Measurements from ENCODE around the gene BTBD7.

BTBD7 gene

DNA sequence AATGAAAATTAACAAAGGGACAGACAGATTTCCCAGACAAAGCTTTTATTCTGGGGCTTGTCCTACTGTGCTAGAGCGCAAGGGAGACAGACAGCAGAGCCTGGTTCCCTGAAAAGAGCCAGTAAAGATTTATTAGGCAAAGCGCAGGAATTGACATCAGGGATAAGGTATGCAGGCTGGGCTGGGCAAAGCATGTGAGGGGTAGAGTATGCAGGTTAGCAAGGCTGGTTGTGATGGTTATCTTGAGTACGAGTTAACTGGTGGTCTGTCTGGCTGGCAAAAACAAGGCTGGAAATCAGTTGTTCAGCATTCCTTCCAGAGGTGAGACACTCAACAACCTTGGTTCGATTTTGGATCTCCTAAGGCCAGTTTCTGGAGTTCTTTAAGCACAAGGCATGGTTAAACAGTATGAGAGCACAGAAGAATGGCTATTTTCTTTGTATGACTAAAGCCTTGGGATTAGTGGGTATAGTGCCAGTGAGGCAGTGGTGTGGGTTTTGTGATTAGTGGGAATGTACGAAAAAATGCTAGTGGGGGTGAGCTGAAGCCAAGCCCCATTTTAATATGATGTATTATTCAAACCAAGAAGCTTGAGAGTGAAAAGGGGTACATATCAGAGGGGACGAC lies 30.9 kb downstream of the BTBD7 start:
- no peak for DNase-seq (ENCODE audit: low spot score)

DNA sequence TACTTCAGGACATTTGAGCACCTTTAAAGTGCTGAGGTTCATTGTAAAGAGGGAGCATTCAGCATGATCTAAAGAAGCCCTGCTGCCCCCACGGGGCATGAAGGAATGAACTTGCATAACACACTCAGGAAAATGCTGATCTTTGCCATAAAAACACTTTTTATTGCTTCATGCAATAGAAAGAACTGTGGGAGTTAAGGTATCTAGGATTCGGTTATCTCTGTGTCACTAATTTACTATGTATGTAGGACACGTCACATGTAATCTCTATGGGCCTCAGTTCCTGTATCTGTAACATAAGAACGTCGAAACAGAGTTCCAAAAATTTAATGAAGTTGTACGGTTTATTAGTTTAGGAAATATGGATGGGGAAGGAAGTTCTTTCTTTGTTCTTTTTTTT lies 33.0 kb downstream of the BTBD7 start:
- DNase-seq (ENCODE audit: low spot score), result no peak

DNA sequence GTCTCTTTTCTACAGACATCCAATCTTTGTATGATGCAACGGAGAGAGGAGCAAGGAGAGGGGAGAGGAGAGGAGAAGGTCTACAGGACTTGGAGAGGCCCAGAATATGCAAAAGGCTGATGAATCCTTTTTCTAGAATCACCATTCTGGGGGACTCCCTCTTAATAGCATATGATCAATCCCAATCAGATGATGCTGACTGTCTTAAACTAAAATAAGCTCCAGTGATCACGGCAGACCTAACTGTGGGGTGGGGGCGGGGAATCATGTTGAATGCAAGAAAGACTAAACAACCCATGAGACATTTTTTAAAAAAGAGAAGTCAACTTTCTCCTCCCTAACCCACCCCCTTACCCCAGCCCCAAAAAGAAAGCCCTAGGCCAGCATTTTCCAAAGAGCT lies 33.4 kb downstream of the BTBD7 start:
- no peak for DNase-seq (ENCODE audit: low spot score)

DNA sequence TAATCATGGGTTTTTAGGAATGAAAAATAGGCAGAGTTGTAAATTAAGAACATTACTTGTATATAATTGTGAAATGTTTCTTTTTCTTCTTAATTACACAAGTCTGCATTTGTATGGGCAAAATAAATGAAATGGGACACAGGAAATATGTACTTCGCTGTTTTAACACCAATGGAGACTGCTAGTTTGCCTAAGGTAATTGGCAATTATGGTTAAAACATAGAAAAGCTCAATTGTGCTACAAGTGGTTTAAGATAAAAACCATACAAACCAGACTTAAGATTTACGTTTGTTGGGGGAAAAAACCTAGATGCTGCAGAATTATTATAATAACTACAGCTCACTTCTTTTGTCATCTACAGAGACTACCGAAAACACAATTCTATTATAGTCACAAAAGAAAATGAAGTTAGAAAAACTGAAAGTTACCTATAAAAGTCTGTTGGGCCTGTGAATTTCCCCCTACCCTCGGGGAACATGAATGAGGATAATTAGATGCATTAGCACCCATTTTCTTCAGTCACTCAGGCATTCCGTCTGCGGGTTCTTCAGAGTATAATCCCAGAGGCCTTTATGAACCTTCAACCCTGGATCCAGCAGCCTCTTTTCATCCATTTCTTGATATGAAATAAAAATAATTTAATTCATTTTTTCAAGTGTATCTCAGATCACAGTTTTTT lies 37.2 kb downstream of the BTBD7 start:
- no peak for DNase-seq (ENCODE audit: low spot score)

DNA sequence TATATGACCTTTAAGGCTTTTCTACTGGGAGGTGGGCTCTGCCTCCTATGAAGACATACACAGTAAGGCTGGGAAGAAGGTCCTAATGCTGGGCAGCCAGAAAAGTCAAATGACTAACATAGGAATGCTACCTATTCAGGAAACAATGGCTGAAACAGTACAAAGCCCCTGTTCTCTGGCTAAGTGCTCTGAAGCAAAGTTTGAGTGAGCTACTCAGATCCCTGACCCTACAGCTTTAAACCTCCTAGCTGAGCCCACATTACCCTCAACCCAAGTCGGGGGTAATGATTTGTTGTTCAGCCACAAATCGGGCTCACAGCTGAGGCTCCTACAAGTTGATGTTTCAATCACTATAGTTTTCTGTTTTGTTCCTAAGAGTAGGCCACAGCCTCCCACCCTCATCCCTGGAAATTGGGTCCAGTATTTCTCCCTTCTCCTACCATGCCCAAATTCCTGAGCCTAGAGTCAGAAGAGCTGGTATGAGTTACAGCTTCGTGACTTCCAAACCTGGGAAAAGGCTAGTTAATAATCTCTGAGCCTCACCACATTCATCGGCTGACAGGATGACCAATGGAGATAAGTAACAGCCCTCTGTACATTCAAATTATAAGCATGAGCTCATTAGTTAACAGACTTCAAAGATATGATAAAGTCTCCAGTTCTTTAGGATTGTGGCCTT lies 46.5 kb downstream of the BTBD7 start:
- DNase-seq (ENCODE audit: low spot score), result no peak

DNA sequence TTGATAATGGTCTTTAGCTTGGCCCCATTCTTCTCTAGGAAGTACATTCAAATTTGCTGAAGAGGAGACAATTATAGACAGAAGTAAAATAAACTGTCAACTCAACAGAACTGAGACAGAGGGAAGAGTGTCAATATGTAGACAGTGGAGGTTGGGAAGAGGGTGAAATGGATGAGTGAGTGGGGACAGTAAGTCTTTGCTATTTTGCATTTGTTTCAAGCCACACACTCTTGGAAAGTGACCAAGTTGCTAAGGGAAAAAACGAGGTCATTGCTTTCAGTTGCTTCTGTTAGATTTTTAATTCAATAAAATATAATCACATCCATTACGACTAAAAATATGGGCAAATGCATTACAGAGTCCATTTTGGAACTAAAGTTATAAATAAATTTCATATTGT lies 47.8 kb downstream of the BTBD7 start:
- DNase-seq (ENCODE audit: low spot score), result no peak

DNA sequence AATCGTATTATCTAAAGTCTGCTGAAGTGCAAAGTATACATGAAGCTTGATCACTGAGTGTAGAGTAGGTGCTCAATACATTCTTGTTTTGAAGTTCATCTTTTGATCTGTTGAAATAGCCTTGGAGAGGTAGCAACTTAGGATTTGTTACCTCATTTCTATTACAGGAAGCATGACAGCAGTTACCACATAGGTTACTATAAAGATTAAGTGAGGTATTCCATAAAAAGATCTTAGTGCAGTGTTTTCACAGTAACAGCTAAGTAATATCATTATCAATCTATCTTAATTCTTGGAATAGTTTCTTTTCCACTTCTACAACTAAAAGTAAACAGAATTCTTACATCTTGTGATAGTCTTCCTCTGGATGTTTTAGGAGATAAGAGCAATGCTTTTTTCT lies 50.9 kb downstream of the BTBD7 start:
- DNase-seq (ENCODE audit: low spot score), result no peak

DNA sequence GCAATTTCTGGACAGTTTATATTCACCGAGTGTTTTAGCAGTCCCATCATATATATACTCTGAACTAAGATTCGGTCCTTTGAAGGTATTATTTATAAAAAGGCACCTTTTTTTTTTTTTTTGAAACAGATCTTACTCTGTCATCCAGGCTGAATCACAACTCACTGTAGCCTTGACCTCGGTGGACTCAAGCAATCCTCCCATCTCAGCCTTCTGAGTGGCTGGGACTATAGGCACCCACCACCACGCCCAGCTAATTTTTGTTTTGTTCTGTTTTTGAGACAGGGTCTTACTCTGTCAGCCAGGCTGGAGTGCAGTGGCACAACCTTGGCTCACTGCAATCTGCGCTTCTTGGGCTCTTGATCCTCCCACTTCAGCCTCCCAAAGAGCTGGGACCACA lies 52.1 kb downstream of the BTBD7 start:
- DNase-seq (ENCODE audit: low spot score), result no peak

DNA sequence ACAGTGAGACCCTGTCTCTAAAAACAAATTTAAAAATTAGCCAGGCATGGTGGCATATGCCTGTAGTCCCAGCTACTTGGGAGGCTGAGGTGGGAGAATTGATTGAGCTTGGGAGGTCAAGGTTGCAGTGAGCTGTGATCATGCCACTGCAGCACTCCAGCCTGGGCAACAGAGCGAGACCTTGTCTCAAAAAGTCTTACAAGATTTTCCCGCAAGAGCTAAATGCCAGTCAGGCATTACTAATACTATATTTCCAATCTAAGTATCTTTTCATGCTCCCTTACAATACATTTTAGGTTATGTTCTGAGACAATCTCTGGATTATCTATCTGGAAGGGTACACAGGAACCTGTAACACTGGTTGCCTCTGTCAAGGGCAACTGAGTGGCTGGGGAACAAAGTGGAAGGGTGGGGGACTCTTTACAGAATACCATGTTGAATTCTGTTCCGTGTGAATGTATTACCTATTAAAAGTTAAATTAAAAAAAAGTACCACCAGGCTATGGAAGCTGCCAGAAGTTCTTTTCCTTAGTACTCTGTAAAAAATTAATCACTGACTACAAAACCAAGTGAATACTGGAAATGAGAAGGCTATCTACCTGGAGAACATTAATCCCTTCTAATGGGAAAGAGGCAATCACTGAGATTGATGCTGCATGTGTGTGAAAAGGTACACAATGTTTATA lies 56.7 kb downstream of the BTBD7 start:
- DNase-seq (ENCODE audit: low spot score), result no peak

DNA sequence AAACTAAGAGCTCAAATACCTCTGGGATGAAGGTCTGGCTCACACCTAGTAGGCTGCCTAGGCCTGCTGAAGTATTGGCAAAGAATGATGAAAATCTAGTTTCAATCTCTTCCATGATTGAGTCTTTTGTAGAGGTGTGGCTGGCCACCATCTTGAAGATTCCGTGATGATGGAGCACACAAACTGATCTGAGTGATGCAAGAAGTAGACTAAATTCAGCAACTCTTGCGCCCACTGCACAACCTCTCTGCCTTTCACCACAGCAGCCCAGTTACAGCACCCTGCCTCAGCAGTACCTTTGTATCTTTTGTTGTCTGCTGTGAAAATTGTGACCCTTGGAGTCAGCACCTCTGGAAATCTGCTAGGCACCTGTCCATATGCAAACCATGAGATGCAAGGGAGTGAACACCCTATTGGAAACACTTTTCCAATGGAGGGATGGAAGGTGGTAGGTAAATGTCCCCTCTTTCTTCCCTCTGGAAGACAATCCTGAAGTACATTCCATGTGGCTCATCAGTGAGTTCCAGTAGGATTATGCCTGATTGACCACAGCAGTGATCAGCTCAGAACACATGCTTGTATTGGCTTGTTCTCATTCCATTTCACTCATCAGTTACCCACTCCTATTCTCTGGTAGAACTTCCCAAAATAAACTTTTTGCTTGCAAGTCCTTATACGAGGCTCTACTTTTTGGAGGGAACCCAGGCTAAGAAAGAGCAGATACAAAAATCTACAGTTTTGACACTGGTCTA lies 58.6 kb downstream of the BTBD7 start:
- DNase-seq (ENCODE audit: low spot score), result no peak

DNA sequence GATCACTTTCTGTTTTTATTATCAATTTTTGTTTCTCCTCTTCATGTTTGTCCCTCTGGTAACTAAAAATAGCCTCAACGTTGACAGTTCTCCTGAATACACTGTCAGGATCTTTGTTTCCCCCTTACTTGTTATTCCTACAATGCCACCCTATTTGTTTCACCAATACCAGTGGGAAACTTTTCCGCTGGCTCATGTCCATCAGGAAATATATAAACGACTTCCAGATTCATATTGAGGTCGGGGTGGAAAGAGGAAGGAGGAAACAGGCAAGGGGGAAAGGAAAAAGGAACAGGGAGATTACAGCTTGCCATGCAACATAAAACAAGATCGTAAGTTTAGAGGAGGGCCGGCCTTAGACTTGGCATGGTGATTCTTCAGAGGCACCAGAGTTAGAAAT lies 61.7 kb downstream of the BTBD7 start:
- DNase-seq (ENCODE audit: low spot score), result no peak

DNA sequence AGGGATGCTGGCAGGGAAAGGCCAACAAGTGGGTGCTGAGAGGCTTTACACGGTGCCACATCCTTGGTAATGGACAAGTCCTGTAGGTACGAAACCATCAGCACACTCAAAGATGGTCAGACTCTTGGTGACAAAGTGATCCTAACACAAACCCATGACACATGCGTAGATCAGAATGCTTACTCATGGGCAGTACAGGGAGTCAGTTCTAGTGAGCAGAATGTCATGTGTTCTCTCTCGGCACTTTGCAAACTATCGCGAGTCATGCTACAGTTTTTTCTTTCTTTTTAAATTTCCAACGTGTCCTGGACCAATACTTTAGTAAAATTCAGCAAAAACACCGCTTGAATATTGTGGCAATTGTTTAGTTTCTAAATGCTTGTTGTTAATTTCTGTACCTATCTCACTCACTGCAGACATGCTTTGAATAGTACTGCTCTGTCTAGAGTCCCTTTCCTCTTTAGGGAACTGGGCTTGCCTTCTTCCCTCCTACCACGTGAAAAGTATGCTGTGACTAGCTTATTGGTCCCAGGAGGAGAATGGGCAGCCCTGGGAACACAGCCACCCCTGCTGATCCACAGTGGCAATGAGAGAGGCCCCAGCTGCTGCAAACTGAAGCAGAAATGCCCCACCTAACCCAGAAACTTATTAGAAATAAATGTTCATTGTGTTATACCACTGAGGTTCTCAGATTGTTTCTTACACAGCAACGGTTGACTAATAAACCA lies 63.3 kb downstream of the BTBD7 start:
- DNase-seq (ENCODE audit: low spot score), result no peak

DNA sequence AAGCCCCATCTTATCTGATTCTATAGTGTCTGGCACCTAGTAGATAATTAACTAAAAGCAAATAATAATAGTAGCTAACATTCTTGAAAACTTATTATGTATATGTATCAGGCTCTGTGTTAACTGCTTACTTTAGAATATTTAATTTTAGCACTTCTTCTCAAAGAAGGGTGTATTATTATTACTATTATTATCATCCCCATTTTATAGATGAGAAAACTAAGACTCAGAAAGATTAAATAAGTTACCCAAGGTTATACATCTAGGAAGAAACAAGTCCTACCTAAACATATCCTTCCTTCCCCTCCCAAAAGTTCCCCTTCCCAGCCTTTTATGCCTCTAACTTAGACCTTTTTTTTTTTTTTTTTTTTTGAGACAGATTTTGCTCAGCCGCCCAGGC lies 64.4 kb downstream of the BTBD7 start:
- no peak for DNase-seq (ENCODE audit: low spot score)

DNA sequence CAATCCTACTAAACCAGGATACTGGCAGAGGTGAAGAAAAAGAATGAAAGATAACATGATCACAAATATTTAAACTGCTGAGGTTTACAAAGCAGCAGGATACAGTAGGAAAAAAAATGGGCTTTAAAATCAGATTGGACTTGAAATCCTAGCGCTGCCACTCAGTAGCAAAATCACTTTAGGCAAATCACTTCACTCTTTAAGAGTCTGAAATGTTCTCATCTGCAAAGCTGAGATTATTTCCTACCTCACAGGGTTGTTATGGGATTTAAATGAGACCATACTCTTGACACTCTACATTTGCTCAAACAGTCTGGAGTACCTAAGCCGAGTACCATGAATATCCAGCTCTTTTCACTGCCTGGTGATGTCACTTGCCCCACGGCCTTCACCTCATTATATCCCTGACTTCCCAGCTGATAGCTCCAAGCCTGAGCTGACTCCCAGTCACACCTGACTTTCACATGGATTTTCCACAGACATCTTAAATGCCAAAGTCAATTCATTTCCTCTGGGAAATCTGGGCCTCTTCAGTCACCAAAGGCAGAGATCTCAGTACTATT lies 65.6 kb downstream of the BTBD7 start:
- DNase-seq (ENCODE audit: low spot score), result no peak

DNA sequence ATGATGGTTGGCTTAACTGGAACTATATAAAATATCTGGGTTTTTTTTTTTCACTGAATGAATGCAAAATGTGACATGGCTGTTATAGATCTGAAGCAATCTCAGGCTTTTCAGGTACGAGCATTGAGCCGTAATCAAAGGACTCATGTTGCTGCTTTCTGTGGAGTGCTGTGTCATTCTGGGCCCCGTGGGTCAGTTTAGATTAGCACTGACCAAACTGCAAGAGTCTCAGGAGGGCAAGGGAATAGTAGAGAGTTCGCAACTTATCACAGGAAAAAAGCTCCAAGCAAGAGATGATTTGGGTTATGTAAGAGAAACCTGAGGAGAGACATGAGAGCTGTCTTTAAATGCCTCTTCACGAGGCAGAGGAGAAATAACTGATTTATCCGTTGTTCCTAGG lies 66.7 kb downstream of the BTBD7 start:
- no peak for DNase-seq (ENCODE audit: low spot score)

DNA sequence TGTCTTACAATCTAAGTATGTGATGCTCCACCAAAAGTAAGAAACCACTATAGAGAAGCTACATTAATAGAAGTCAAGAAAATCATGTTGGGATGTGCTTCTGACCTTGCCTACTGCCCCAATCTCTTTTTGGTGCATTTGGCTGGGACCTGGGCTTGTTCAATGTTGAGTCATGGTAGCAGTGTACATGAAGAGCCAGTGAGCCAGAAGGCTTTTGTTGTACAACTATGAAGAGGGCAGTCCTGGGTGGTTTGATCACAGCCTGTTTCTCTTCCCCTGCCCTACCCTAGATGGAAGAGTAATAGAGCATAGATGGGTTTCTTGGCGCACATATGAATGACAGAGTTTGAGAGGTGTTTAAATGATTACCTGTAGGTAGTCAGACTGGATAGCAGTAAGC lies 69.4 kb downstream of the BTBD7 start:
- no peak for DNase-seq (ENCODE audit: low spot score)

DNA sequence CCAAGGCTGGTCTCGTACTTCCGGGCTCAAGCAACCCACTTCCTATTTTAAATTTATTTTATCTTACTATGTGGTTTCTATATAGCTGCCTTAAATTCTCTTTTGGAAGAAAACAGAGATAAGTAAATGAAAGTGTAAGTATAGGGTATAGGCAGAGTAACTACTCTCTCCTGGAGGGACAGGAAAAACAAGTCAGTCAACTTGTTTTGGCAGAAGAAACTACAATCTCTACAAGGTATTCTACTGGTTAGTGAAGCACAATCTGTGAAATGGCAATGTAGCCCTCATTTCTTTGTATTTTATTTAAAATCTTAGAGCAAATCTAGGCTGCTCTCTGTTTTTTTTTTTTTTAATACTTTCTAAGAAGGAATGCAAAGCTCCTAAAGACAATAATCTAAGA lies 70.4 kb downstream of the BTBD7 start:
- DNase-seq (ENCODE audit: low spot score), result no peak

DNA sequence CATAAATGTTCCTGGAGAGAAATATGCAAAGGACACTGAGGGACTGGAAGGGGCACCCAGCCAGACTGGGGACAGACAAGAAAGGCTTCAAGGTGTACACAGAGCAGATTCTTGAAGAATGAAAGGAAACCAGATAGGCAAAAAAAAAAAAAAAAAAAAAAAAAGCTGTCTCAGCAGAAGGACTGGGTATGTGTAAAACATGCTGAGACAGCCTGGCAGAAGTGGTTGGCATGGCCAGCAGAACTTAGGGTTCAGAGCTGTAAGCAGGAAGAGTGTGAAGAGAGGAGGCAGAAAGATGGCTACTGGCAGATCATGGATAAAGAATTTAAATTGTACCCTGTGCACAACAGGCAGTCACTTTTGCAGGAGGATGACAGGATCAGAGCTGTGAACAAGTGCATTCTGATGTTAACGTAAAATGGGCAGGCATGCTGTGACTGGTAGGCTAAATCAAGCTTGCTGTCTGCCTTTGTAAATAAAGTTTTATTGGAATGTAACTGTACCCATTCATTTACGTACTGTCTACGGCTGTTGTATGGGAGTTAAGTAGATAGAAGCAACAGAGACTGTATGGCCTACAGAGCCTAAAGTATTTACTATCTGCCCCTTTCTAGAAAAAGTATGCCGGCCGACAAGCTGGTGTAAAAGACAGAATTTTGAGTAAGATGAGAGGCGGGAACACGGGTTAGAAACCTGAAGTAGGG lies 83.6 kb downstream of the BTBD7 start:
- no peak for DNase-seq (ENCODE audit: low spot score)

DNA sequence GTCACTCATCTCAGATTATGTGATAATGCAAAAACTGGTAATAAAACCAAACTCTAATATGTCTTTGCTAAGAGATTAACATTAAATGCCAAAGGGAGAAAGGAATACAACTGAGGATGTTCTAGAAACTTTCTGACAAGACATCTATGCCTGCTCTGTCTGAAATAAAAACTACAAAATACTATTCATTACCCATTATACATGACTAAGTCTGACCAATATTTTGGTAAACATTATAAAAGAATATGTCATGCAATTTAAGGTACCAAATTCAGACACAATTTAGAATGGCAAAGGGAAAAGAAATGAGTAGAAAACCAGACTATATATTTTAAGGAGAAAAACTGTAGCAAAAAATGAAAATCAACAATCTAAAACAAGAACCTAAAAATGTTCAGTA lies 86.3 kb downstream of the BTBD7 start:
- DNase-seq (ENCODE audit: low spot score), result no peak

DNA sequence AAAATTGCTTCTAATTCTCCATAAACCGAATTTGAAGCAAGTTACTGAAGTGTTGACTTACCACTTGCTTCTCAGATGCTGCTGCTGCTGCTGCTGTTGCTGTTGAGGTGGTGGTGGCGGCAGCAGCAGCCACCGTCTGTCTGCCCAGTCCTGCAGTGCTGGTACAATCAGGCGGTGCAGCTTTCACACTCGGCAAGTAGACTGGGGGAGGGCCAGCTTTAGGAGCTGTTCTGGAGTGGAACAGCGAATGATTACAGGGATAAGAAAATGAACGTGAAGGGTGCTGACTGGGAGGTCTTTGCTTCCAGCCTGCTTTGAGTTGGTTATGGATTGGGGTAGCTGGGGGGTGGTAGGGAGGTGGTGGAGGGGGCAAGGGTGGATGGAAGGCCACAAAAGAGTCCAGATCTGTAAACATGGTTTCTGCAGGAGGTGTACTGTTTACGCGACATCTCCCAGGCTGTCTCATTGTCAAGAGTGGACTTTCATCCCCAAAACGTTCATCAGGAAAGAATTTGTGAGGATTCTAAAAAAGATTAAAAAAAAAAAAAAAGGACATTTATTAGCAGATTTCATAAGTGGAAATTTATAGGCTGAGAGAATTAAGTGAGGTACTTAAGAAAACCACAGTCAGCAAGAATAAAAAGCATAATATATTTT lies 86.9 kb downstream of the BTBD7 start:
- DNase-seq (ENCODE audit: low spot score), result no peak

Data from HuH-7.5 (cell line).